ENCODE measurements around the gene RAD51B.
"Not testable (repeated sequence)": the region's sequence is repeated elsewhere in the genome, so short reads cannot be mapped to it uniquely, and the experiment has no call there.

Gene RAD51B

DNA sequence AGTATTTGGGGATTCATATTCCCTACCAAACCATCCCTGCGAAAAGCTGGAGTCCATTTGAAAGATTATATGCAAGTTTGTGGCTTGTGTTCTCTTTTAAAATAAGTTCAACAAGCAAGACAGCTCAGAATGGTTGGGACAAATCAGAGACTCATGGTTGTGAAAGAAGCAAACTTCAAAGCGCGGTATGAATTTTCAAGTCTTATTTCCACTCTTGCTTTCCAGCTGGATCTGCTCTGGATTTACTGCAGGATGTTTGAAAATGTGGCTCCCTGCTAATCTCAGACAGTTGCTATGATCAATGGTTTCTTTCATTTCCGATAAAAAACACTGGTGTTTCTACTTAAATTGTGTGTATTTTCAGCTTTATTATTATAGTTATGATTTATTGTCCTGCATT, 477.5 kb downstream of the RAD51B start:
- in situ Hi-C loops (cut with HindIII; ENCODE audit: low pct_ligation_motif_present, low sequenced_read_pairs): no loop called here
- Histone ChIP-seq H3K27ac (no peak overlapping the region), H3K36me3 (replicated peaks) (no peaks in the 10 kb centered on the region), H3K4me3 (ENCODE audit: low read depth, low read length) (no peak overlapping the region), H3K27me3 (replicated peaks) (no peaks in the 10 kb centered on the region)
- TF ChIP-seq, protein P1, sequence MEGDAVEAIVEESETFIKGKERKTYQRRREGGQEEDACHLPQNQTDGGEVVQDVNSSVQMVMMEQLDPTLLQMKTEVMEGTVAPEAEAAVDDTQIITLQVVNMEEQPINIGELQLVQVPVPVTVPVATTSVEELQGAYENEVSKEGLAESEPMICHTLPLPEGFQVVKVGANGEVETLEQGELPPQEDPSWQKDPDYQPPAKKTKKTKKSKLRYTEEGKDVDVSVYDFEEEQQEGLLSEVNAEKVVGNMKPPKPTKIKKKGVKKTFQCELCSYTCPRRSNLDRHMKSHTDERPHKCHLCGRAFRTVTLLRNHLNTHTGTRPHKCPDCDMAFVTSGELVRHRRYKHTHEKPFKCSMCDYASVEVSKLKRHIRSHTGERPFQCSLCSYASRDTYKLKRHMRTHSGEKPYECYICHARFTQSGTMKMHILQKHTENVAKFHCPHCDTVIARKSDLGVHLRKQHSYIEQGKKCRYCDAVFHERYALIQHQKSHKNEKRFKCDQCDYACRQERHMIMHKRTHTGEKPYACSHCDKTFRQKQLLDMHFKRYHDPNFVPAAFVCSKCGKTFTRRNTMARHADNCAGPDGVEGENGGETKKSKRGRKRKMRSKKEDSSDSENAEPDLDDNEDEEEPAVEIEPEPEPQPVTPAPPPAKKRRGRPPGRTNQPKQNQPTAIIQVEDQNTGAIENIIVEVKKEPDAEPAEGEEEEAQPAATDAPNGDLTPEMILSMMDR (IDR thresholded peaks at IDR 0.05; ENCODE audit: low read depth, low read length, missing control alignments): no peak
- DNase-seq: no peak

DNA sequence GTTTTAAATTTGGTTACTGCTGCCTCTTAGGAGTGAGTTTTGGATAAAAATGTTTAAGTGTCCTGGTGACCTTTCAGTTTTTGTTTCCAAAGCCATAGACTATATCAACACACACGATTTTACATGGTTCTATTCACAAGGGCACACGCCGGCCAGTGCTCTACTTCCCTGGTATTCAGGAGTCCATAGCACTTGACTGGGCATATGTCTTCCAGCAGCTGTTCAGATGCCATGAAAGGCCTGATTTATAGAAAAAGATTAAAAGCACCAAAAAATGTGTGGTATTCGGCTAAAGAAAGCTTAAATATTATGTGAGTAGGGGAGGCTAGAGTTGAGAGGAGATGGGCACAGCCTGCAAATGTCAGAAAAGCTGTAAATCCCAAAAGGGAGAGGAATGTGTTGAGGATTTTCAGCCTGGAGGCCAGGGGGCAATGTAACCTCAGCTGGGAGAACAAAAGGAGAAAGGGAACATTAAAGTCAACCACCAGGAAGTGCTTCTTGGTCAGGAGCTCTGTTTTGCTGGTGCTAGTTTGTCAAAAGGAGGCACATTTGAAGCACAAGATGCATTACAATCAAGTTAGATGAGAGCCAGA, 478.4 kb downstream of the RAD51B start:
- no peak overlapping the region for H3K4me3 ChIP-seq (ENCODE audit: low read depth, low read length)
- no peaks in the 10 kb centered on the region for H3K27me3 ChIP-seq (replicated peaks)
- H3K36me3 ChIP-seq (replicated peaks): no peaks in the 10 kb centered on the region
- TF ChIP-seq, protein P1 (IDR thresholded peaks at IDR 0.05; ENCODE audit: low read depth, low read length, missing control alignments): peak; percentile 60
- in situ Hi-C loops (cut with HindIII; ENCODE audit: low pct_ligation_motif_present, low sequenced_read_pairs): no loop called here
- DNase-seq: peak; percentile 3
- H3K27ac ChIP-seq: no peak overlapping the region

DNA sequence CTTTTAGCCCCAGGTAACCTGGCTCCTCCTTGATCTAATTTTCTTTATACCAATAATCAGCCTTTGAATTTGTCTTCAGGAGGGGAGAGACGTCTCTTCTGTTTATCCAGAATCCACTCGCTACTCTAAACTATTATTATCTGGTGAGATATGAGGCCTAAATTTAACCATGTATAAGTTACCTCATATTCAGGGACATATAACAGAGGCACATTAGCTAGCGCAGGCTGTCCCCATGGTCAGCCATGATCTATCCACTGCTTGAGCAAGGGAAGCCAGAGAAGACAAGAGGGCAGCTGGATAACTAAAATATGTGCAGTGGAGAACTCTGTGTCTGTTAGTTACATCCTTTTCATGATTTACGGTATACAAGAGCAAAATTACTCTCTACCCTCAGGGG, 481.0 kb downstream of the RAD51B start:
- Histone ChIP-seq H3K4me3 (ENCODE audit: low read depth, low read length) (no peak overlapping the region), H3K27ac (no peak overlapping the region), H3K27me3 (replicated peaks) (no peaks in the 10 kb centered on the region), H3K36me3 (replicated peaks) (no peaks in the 10 kb centered on the region)
- no peak for DNase-seq
- in situ Hi-C loops (cut with HindIII; ENCODE audit: low pct_ligation_motif_present, low sequenced_read_pairs): no loop called here
- TF ChIP-seq, protein P1 (IDR thresholded peaks at IDR 0.05; ENCODE audit: low read depth, low read length, missing control alignments): no peak

DNA sequence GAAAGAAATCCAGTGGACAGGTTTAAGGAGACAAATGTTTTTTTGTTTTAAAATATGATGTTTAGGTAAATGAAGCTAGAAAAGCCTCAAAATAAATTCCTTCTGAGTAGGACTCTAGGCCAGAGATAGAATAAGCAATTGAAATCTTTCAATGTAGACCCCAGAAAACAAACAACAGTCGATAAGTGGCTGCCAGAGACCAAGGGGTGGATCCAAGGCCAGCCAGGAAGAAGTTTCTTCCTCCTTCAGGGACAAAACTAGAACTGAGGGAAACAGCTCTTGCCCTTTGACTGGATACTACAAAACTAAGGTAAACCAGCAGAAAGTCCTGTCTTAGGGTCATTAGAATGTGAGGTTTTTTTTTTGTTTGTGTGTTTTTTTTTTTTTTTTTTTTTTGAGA, 481.6 kb downstream of the RAD51B start:
- in situ Hi-C loops (cut with HindIII; ENCODE audit: low pct_ligation_motif_present, low sequenced_read_pairs): no loop called here
- Histone ChIP-seq H3K36me3 (replicated peaks) (no peaks in the 10 kb centered on the region), H3K27ac (no peak overlapping the region), H3K4me3 (ENCODE audit: low read depth, low read length) (no peak overlapping the region), H3K27me3 (replicated peaks) (no peaks in the 10 kb centered on the region)
- DNase-seq: no peak
- TF ChIP-seq, protein P1 (IDR thresholded peaks at IDR 0.05; ENCODE audit: low read depth, low read length, missing control alignments): no peak

DNA sequence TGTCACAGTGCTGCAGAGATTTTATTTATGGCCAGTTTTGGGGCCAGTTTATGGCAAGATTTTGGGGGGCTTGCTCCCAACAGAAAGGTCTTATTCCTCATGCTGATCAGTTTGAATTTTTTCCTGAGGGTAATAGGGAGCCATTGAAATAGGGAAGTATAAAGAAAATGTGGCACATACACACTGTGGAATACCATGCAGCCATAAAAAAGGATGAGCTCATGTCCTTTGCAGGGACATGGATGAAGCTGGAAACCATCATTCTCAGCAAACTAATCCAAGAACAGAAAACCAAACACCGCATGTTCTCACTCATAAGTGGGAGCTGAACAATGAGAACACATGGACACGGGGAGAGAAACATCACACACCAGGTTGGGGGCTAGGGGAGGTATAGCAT, 483.4 kb downstream of the RAD51B start:
- H3K36me3 ChIP-seq (replicated peaks); H3K27me3 ChIP-seq (replicated peaks); H3K4me3 ChIP-seq (ENCODE audit: low read depth, low read length); H3K27ac ChIP-seq; in situ Hi-C loops (cut with HindIII; ENCODE audit: low pct_ligation_motif_present, low sequenced_read_pairs); DNase-seq: not testable (repeated sequence)

DNA sequence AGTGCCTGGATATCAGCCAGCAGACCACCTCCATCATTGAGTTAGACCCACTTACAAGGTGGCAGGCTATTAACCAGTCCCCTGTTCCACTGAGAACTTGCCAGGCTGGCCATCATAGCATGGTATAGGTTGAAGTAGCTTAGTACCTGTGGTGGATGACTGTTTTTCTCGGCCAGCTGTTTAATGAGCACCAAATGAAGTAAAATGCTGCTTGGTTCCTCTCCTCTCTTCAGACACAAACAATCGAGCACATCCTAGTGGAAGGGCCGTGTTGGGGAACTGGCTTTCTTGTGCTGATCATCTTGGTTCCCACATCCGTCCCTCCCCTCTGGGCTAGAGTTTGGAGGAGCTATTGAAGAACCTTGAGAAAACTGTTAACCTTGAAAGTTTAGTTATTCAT, 486.2 kb downstream of the RAD51B start:
- no peak overlapping the region for H3K27ac ChIP-seq
- DNase-seq: no peak
- no peaks in the 10 kb centered on the region for H3K27me3 ChIP-seq (replicated peaks)
- in situ Hi-C loops (cut with HindIII; ENCODE audit: low pct_ligation_motif_present, low sequenced_read_pairs): no loop called here
- no peak overlapping the region for H3K4me3 ChIP-seq (ENCODE audit: low read depth, low read length)
- H3K36me3 ChIP-seq (replicated peaks): no peaks in the 10 kb centered on the region
- TF ChIP-seq, protein P1 (IDR thresholded peaks at IDR 0.05; ENCODE audit: low read depth, low read length, missing control alignments): no peak
